GM23338 (cell line): ENCODE data around the gene SLX4IP.

Experiments
- CREB1 ChIP-seq: fragments of 250-450 bp; sonication (Bioruptor Pico); IDR thresholded peaks from 2 replicates; pipeline ENCODE4 v1.5.0; 2020; ENCODE audit warnings: low read depth, mild to moderate bottlenecking, moderate library complexity
- CTCF ChIP-seq, 2 experiments: fragments of 200-600 bp in 1 of 2; sonication (generic) in 1 of 2; conservative IDR thresholded peaks; 2 replicates each; pipeline versions ENCODE4 v1.5.1 to v1.6.1; 2016 to 2017; ENCODE audit warnings: antibody characterized with exemption in 2 of 2, low read depth in 2 of 2, mild to moderate bottlenecking in 2 of 2, moderate library complexity in 1 of 2
- JUNB ChIP-seq: IDR thresholded peaks from one replicate; pipeline ENCODE4 v1.6.1; 2016; ENCODE audit warnings: antibody characterized with exemption; ENCODE audit not compliant: unreplicated experiment
- TF ChIP-seq, protein P1 (sequence below): IDR thresholded peaks from one replicate; pipeline ENCODE4 v1.6.1; 2018; ENCODE audit warnings: antibody characterized with exemption; ENCODE audit not compliant: unreplicated experiment

GRCh38 chr20:10469056-10469455 is 34.0 kb downstream of the SLX4IP start:
- no peak for TF ChIP-seq CTCF (conservative IDR thresholded peaks at IDR 0.05; ENCODE audit: low read depth in 2 of 2)
- TF ChIP-seq, protein P1, sequence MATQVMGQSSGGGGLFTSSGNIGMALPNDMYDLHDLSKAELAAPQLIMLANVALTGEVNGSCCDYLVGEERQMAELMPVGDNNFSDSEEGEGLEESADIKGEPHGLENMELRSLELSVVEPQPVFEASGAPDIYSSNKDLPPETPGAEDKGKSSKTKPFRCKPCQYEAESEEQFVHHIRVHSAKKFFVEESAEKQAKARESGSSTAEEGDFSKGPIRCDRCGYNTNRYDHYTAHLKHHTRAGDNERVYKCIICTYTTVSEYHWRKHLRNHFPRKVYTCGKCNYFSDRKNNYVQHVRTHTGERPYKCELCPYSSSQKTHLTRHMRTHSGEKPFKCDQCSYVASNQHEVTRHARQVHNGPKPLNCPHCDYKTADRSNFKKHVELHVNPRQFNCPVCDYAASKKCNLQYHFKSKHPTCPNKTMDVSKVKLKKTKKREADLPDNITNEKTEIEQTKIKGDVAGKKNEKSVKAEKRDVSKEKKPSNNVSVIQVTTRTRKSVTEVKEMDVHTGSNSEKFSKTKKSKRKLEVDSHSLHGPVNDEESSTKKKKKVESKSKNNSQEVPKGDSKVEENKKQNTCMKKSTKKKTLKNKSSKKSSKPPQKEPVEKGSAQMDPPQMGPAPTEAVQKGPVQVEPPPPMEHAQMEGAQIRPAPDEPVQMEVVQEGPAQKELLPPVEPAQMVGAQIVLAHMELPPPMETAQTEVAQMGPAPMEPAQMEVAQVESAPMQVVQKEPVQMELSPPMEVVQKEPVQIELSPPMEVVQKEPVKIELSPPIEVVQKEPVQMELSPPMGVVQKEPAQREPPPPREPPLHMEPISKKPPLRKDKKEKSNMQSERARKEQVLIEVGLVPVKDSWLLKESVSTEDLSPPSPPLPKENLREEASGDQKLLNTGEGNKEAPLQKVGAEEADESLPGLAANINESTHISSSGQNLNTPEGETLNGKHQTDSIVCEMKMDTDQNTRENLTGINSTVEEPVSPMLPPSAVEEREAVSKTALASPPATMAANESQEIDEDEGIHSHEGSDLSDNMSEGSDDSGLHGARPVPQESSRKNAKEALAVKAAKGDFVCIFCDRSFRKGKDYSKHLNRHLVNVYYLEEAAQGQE = no peak
- no peak for TF ChIP-seq JUNB
- no peak for TF ChIP-seq CREB1 (CRISPR knock-in tag)
